ENCODE results near the gene RMRP.
"Not testable (repeated sequence)": the region's sequence is repeated elsewhere in the genome, so short reads cannot be mapped to it uniquely, and the experiment has no call there.

The RMRP gene

DNA sequence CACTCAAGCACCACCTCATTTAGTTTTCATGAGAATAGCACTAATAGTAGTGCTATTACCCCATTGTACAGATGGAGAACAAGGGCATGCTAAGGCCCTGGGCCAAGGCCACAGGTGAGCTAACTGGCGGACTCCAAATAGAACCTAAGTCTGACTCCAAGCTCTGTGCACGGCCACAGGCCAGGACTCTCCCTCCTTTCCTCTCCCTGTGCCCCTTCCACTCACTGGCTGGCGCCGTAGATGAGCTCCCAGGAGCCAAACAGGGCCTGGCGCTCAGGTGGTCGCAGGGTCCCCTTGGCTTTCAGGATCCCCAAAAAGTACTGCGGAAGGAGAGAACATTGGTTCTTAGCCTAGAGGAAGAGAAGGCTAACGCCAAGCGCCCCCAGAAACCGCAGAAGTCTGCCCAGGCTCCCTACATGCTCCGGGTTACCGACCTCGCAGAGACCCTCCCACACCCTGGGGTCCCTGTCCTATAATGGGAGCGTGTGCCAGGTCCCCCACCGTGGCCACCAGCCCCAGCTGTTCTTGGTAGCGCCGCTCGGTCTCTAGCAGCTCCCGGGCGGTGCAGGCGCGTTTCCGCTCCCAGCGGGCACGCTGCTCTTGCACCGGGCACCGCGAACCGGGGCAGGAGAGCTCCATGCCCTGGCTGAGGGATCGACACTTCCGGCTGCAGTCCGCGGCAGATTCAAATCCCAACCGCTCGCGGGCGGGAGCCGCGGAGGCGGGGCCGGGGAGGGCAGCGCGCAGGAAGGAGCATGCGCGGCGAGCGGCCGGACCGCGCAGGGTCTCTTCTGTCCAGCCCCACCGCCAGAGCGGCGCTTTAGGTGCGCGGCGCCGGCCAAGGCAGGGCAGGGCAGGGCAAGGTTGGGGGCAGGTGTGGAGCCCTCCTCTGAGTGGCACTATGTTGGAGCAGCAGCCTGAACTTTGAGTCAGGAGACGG is 7.0 kb upstream of the RMRP start, which contains the start of gene ARHGEF39:
Gene ARHGEF39 (minus strand): TSS at position 665 of the 940 bp plus-strand sequence. CDS start 26 bp downstream, at position 639.
- DNase-seq, result peak; percentile 34 to 88

DNA sequence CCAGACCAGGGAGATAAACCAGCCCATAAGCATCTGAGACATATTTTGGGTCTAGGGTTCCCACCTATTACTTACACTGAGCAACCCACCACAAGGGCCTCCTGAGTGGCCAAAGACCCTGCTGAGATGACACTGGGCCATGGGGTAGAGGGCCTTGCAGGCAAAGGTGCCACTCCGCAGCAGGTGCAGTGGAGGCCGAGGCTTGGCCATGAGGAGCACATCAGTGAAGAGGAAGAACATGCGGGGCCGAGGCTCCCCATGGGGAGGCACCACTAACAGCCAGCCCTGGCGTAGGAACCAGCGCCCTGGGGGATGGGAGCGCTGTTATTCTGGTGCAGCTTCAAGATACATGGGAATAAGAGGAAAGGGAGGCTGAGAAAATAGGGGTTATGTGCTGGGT is 4.6 kb upstream of the RMRP start:
- no peak for DNase-seq

DNA sequence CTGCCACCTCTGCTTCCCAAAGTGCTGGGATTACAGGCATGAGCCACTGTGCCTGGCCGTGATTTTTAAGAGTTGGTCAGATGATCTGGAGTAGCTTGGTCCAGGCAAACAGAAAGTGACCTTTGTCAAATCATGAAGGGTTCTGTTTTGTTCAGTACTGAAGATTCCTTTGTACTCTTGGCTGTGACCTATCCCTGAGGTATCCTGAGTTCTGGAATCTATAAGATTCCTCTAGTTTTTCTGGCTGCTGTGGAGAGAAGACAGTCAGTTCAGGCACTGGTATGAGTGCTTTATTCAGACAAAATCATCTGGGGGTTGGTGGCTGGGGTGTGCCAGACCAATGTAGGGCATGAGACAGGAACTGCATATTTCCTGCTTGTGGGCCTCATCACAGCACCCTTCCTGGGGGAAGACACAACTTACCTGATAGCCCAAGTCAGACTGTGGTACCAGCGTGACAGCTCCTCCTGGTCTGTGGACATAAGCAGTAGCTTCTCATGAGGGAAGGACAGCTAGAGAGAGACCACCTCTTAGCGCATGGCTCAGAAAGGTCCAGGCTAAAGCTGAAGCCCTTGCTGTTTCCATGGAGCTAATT is 4.0 kb upstream of the RMRP start:
- no peak for DNase-seq

DNA sequence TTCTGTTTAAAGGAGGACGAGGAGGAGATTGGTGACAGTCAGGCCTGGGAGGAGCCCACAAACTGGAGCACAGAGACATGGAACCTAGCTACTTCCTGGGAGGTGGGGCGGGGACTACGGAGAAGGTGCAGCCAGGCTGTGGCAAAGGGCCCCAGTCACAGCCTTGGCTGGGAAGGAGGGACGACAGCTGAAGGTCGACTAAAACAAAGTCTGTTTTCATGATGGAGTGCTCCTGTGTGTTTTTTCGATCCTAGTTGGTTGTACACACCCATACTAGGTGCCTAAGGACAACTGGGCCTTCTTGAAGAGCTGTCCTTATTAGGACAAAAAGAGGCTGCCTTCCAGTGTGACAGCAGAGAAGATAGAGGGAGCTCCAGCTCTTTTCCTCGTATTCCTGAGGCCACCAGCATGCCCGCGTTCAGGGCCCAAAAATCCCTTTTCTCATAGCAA is 3.2 kb upstream of the RMRP start:
- DNase-seq, result peak in 1 of 2 experiments; percentile 18

DNA sequence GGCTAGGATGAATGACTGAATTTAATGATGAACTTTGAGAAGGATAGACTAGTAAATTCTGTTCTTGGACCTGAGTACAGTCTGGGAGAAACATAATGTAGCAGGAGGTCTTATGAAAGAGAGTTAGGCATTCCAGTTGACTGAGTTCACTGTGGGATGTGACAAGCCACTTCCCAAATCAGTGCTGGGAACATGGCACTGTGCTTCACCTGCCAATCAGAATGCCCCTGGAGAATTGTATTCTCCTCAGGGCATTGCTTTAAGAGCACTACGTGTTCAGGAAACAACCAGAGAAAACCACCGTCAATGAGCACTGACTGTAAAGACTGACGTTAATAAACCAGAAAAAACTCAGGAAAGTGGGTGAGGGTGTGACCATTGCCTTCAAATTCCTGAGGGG is 1.5 kb upstream of the RMRP start:
- DNase-seq, result no peak

DNA sequence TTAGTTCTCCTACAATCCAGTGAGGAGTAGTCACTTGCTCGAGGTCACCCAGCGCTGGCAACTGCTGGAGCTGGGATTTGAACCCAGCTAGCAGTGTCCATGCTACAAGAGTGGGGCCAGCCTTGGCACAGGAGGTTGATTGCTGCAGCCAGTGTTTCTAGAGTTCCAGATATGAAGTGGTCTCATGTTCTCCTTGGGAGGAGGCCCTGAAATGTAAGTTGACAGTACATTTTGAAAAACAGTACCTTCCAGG is 1.1 kb upstream of the RMRP start:
- DNase-seq, result peak in 1 of 2 experiments; percentile 36

DNA sequence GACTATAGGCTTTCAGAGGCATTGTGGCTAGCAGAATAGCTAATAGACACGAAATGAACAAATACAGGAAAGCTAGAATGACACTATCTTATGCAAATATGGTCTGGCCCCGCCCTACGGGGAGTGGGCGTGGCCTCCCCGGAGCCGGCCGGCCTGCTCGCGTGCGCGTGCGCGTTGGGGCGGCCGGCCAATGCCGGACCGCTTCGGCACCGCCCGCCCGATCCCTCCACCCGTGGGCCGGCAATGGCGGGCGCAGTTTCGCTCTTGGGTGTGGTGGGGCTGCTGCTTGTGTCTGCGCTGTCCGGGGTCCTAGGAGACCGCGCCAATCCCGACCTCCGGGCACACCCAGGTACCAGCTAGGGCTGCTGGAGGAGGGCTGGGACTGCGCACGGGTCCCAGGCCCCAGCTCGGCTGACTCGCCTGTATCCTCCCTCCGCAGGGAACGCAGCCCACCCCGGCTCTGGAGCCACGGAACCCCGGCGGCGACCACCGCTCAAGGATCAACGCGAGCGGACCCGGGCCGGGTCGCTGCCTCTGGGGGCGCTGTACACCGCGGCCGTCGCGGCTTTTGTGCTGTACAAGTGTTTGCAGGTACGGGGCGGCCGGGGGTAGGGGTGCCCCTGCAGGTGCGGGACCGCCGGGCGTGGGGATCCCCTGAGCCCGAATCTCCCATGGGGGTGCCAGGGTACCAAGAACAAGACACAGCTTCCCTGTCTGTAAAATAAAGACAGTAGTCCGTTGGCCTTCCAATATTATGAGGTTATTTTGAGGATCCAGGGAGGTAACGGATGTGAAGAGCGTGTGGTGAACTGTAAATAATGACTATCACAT is 533 bp upstream of the RMRP start, which contains the start of gene CCDC107:
Gene CCDC107 (plus strand): TSS at position 156 of the 831 bp plus-strand sequence. CDS start 88 bp downstream, at position 244.
- DNase-seq, result peak; percentile 94 to 95

DNA sequence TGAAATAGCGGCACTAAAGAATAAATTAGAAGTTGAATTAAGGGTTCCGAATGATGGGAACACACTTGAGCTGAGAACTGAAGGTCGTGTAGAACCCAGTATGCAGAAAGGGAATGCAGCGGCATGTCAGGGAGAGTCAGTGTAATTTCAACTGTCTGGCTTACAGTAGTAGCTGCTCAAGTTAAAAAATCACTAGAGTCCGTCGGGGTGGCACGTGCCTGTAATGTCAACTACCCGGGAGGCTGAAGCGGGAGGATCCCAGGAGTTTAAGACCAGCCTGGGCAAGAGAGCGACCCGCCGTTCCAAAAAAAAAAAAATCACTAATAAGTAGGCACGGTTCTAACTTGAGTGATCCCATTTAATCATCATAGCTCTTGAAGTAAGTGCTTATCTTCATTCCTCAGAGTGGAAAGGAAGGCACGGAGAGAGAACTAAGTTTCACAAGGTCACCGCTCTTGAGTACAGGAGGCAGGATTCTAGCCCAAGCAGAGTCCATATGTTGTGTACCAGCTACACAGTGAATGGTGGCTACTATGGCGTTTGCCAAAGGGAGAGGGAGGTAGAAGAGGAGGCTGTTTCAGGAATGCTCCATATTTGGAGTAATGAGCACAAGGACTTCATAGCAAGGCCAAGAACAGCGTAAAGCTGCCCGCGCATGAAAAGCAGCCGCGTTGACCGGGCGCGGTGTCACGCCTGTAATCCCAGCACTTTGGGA is 831 bp downstream of the RMRP start:
- peak in 1 of 2 experiments; percentile 74 for DNase-seq

DNA sequence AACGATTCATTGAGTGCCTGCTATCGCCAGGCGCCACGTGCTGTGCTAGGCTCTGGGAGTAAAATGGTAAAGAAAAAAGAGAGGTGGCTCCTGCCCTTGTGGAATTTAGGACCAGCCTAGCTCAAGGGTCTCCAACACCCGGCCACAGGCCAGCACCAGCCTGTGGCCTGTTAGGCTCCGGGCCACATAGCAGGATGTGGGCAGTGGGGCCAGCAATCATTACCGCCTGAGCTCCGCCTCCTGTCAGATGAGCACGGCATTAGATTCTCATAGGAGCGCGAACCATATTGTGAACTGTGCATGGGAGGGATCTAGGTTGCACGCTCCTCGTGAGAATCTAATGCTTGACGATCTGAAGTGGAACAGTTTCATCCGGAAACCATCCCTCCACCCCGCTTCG is 1.5 kb downstream of the RMRP start:
- DNase-seq, result no peak

DNA sequence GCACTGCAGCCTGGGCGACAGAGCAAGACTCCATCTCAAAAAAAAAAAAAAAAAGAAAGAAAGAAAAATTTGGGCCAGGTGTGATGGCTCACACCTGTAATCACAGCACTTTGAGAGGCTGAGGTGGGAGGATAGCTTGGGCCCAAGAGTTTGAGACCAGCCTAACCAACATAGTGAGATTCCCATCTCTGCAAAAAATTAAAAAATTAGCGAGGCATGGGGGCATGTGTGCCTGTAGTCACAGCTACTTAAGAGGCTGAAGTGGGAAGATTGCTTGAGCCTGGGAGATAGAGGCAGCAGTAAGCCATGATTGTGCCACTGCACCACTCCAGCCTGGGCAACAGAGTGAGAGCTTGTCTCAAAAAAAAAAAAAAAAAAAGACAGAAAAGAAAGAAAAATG is 4.2 kb downstream of the RMRP start:
- DNase-seq, result no peak

DNA sequence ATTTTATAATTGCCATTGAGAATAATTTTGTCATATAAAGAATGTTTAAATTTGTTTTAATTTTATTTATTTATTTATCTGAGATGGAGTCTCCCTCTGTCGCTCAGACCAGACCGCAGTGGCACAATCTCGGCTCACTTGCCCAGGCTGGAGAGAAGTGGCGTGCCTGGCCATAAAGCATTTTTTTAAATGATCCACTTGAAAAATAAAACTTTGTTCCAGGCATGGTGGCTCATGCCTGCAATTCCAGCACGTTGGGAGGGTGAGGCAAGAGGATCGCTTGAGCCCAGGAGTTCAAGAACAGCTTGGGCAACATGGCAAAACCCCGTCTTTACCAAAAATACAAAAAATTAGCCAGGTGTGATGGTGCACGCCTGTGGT is 5.0 kb downstream of the RMRP start:
- DNase-seq, result no peak

DNA sequence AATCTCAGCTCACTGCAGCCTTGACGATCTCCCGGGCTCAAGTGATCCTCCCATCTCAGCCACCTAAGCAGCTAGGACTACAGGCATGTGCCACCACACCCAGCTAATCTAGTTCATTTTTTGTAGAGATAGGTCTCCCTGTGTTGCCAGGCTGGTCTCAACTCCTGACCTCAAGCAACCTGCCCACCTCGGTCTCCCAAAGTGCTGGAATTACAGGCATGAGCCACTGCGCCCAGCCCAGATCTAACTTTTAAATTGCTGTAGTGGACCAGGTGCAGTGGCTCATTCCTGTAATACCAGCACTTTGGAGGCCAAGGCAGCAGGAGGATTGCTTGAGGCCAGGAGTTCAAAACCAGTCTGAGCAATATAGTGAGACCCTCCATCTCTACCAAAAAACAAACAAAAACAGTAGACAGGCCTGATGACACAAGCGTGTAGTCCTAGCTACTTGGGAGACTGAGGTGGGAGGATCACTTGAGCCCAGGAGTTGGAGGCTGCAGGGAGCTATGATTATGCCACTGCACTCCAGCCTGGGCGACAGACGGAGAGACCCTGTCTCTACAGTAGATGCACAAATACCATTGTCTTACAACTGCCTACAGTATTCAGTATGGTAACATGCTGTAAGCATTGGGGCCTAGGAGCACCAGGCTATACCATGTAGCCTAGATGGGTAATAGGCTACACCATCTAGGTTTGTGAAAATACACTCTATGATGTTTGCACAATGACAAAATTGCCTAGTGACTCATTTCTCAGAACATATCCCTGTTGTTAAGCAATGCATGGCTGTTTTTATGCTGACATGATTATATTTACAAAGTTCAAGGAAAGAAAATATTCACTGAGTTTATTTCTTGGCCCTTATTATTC is 5.6 kb downstream of the RMRP start:
- no peak for DNase-seq

DNA sequence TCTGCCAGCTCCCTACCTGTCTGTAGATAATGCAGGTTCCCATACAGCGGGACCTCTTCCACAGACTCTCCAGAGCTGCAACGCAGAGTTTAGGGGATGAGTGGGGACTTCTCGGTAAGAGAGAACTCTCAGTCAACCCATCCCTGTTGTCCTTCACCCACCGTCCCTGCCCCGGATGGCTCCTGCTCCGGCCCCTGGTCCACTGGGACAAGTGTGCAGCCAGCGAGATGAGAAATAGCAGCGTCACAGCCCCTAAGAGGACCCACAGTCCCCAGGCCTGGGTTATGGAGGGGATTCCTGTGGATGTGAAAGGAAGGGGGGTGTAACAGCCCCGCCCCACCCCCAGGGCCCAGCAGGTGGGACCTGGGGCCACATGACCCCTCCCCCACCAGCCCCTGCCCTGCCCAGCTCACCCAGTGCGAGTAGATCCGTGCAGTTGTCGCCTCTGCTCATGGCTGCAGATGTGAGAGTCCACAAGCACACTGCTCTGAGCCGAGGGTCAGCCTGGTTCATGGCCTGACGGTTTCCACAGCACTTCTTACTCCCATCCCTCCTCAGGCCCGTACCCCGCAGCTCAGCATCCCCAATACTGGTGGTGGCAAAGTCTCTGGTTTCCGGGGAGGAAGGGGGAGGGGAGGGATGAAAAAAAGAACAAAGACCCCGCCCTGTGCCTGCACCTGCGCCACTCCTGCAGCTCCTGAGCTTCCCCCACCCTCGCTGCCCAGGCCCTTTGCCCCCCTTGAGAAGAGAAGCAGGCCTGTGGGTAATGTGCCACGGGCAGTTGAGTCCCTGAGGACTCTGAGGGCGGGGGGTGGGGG is 7.3 kb downstream of the RMRP start, which contains the start of gene SIT1:
Gene SIT1 (minus strand): TSS at position 591 of the 818 bp plus-strand sequence. CDS start 78 bp downstream, at position 513.
- DNase-seq, result no peak

DNA sequence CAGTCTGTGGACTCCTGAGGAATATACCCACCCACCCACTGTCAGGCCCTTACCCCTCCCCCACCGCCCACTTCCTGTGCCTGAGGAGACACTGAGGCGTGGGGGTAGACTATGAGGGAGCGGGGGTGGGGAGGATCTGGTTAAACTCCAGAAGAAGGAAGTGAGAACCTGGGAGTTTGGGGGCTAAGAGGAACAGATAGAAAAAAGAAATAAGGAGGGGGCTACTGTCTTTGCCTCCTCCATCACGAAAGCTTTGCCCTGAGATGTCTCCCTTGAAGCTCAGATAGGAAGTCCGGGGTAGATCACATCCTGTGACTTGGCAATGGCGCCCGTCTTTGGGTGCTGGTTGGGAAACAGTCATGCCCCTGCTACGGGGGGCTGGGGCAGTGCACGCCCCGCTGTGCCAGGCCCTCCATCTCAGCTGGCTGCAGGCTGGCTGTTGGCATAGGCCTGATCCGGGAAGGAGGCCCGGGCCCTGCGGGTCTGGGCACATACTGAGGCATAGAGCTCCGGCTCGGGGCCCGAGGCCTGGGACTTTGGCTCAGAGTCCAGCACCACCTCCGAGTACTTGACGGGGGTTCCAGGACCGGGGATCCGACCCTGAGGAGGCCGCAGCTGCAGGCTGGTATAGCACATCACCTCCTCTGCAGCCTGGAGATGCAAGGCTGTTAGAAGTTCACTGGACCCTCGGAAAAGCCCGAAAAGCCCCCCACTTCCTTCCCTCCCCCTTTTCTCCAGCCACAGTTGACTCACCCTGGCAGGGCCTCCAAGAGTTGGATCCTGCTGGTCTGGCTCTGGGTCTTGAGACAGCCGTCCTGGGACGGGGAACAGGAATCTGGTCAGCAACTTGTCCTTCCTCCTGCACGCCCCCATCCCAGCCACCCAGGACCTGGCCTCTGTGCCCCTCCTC is 8.1 kb downstream of the RMRP start:
- DNase-seq, result peak in 1 of 2 experiments; percentile 57

DNA sequence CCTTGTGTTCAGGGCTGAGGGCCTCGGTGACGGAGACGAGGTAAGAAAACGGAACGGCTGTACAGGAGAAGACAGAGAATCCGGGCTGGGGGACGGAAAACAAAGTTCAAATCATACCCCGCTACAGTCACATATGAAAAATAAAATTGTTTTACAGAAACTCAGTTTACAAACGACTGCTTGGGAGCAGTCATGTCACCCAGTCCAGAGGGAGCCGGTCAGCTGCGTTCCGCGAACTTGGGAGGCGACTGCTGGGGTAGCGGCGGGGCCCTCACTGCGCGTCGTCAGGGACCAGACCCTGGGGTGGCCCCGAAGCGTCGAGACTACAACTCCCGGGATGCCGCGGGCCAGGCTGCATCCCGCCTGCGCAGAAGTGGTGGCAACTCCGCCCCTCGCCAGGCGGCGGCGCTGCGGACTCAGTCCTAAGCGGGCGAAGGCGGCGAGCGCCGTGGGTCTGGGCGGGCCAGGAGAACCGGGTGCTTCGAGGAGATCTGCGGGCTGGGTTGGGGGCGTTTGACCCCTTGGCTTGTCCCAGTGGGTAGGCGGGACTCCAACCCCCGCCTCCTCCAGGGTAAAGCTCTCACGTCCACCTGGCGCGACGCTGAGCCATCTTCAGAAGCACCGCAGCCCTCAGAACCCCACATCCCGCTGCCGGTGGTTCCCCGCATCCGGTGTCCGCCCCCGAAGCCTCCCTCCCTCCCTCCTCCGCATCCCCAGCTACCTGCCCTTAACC is 11.1 kb downstream of the RMRP start:
- peak; percentile 82 to 95 for DNase-seq

DNA sequence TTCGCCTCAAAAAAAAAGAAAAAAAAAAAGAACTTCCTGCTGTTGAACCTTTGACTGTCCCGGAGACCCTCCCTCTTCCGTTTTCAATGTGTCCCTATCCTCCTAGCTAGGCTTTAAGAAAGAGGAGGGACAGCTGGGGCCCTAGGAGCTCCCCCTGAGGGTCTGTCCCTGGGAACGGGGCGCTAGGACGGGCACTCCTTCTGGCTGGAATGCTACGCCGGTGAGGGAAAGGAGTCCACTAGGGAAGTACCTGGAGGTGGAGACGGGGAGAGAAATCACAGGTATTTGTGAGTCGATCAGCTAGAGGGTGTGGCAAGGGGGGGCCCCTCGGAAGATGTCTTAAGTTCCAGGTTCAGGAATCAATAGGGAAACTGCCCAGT is 11.7 kb downstream of the RMRP start:
- DNase-seq, result no peak

DNA sequence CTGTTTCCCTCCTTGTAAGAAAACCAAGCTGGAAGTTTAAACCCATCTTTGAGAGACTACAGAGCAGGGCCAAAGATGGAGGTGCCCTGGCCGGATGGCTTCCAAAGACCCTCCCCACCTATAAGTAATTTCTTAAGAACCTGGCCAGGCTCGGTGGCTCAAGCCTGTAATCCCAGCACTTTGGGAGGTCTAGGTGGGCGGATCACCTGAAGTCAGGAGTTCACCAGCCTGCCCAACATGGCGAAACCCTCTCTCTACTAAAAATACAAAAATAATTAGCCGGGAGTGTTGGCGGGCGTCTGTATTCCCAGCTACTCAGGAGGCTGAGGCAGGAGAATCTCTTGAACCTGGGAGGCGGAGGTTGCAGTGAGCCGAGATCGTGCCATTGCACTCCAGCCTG is 12.1 kb downstream of the RMRP start:
- DNase-seq, result not testable (repeated sequence)

DNA sequence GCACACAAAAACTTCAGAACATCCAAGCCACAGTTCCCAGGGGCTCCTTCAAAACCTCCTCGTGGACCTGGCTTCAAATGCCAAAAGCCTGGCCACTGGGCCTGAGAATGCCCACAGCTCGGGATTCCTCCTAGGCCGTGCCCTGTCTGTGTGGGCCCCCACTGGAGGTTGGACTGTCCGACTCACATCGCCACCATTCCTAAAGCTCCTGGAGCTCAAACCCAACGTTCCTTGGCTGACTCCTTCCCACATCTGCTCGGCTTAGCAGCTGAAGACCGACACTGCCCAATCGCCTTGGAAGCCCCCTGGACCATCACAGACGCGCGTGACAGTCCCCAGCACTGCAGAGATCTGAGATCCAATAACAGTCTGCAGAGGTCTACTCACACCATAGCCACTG is 14.8 kb downstream of the RMRP start:
- DNase-seq, result no peak

DNA sequence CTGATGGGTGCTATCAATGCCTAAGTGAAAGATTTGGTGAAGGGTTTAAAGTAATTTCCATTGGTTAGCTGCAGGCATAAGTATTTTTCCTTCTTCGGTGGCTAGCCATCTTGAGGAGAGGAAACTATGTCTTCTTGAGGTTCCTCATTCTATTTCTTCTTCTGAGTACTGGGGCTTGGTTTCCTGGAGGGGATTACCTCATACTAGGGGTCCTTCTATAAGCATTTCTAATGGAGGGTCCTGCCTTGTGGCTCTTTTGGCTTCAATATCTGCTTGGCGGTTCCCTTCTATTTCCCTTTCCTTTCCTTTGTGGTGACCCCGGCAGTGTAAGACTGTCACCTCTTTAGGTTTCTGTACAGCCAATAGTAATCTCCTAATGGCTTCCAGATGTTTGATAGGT is 16.3 kb downstream of the RMRP start:
- DNase-seq, result not testable (repeated sequence)

Data from NCI-H446 (cell line).